ENCODE measurements around the gene GSTK1.

- TF ChIP-seq CTCF (conservative IDR thresholded peaks at IDR 0.05) (no peak), EZH2 (IDR thresholded peaks at IDR 0.05; ENCODE audit: low read depth) (no peak)
Measured at GRCh38 chr7:143263266-143264195, at the start of gene GSTK1.

Data from PC-9 (cell line).